ENCODE measurements around the gene THBD.

Gene THBD

DNA sequence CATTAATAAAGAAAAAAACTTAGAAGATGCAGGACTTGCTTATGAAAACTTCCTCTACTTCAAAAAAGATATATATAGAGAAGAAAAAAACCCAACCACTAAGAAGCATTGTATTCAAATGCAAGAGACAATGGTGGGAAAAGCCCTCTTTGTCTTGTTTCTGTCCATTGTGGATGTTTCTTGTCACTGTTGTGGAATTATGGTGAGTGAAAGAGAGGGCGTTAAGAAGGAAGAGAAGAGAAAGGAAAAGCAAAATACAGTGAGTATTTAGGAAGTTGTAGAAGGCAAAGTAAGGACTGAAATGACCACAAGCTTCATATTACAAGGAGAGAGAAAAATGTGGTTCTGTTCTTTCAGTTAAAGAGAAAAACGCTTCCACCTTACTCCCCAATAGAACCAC, 14.1 kb upstream of the THBD start:
- ATAC-seq, result no peak
- TF ChIP-seq TCF4 (CRISPR knock-in tag; IDR thresholded peaks at IDR 0.05; ENCODE audit: borderline replicate concordance) (no peak), ZNF8 (CRISPR knock-in tag; IDR thresholded peaks at IDR 0.05) (no peak), ESRRG (CRISPR knock-in tag; IDR thresholded peaks at IDR 0.05) (no peak), CSDC2 (CRISPR knock-in tag; IDR thresholded peaks at IDR 0.05) (no peak), ZNF70 (CRISPR knock-in tag; IDR thresholded peaks at IDR 0.05) (no peak), PPARA (CRISPR knock-in tag; IDR thresholded peaks at IDR 0.05; ENCODE audit: borderline replicate concordance) (no peak), CREB5 (CRISPR knock-in tag; IDR thresholded peaks at IDR 0.05; ENCODE audit: low read depth) (no peak), ZFP3 (CRISPR knock-in tag; IDR thresholded peaks at IDR 0.05) (no peak), ZNF565 (CRISPR knock-in tag; conservative IDR thresholded peaks at IDR 0.05; ENCODE audit: low read depth) (no peak), GLIS3 (CRISPR knock-in tag; IDR thresholded peaks at IDR 0.05) (no peak), ZC3H10 (CRISPR knock-in tag; IDR thresholded peaks at IDR 0.05) (no peak), OSR1 (CRISPR knock-in tag; IDR thresholded peaks at IDR 0.05) (no peak), TOX (CRISPR knock-in tag; IDR thresholded peaks at IDR 0.05; ENCODE audit: borderline replicate concordance) (no peak), ISL1 (CRISPR knock-in tag; IDR thresholded peaks at IDR 0.05) (no peak), RARB (CRISPR knock-in tag; IDR thresholded peaks at IDR 0.05) (no peak), SNAI2 (CRISPR knock-in tag; IDR thresholded peaks at IDR 0.05) (no peak)
- TF ChIP-seq, protein P1, sequence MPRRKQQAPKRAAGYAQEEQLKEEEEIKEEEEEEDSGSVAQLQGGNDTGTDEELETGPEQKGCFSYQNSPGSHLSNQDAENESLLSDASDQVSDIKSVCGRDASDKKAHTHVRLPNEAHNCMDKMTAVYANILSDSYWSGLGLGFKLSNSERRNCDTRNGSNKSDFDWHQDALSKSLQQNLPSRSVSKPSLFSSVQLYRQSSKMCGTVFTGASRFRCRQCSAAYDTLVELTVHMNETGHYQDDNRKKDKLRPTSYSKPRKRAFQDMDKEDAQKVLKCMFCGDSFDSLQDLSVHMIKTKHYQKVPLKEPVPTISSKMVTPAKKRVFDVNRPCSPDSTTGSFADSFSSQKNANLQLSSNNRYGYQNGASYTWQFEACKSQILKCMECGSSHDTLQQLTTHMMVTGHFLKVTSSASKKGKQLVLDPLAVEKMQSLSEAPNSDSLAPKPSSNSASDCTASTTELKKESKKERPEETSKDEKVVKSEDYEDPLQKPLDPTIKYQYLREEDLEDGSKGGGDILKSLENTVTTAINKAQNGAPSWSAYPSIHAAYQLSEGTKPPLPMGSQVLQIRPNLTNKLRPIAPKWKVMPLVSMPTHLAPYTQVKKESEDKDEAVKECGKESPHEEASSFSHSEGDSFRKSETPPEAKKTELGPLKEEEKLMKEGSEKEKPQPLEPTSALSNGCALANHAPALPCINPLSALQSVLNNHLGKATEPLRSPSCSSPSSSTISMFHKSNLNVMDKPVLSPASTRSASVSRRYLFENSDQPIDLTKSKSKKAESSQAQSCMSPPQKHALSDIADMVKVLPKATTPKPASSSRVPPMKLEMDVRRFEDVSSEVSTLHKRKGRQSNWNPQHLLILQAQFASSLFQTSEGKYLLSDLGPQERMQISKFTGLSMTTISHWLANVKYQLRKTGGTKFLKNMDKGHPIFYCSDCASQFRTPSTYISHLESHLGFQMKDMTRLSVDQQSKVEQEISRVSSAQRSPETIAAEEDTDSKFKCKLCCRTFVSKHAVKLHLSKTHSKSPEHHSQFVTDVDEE (CRISPR knock-in tag; IDR thresholded peaks at IDR 0.05), result no peak
- TF ChIP-seq, protein P2, sequence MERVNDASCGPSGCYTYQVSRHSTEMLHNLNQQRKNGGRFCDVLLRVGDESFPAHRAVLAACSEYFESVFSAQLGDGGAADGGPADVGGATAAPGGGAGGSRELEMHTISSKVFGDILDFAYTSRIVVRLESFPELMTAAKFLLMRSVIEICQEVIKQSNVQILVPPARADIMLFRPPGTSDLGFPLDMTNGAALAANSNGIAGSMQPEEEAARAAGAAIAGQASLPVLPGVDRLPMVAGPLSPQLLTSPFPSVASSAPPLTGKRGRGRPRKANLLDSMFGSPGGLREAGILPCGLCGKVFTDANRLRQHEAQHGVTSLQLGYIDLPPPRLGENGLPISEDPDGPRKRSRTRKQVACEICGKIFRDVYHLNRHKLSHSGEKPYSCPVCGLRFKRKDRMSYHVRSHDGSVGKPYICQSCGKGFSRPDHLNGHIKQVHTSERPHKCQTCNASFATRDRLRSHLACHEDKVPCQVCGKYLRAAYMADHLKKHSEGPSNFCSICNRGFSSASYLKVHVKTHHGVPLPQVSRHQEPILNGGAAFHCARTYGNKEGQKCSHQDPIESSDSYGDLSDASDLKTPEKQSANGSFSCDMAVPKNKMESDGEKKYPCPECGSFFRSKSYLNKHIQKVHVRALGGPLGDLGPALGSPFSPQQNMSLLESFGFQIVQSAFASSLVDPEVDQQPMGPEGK (CRISPR knock-in tag; IDR thresholded peaks at IDR 0.05; ENCODE audit: borderline replicate concordance), result no peak
- TF ChIP-seq, protein P3, sequence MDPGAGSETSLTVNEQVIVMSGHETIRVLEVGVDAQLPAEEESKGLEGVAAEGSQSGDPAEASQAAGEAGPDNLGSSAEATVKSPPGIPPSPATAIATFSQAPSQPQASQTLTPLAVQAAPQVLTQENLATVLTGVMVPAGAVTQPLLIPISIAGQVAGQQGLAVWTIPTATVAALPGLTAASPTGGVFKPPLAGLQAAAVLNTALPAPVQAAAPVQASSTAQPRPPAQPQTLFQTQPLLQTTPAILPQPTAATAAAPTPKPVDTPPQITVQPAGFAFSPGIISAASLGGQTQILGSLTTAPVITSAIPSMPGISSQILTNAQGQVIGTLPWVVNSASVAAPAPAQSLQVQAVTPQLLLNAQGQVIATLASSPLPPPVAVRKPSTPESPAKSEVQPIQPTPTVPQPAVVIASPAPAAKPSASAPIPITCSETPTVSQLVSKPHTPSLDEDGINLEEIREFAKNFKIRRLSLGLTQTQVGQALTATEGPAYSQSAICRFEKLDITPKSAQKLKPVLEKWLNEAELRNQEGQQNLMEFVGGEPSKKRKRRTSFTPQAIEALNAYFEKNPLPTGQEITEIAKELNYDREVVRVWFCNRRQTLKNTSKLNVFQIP (CRISPR knock-in tag; IDR thresholded peaks at IDR 0.05; ENCODE audit: borderline replicate concordance, low read depth), result no peak

DNA sequence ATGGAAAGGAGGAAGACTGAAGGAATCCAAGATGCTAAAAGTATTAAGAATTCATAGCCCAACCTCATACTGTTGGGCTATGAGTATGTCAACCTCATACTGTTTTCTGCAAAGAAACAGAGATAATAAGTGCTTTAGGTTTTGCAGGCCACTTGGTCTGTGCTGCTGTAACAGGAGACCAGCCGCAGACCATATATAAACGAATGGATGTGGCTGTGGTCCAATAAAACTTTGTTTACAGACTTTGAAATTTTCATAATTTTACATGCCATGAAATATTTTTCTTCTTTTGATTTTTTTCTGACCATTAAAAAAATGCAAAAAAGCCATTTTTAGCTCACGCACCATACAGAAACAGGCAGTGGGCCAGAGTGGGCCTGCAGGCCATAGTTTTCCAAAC, 13.7 kb upstream of the THBD start:
- ATAC-seq, result no peak
- no peak for TF ChIP-seq TCF4 (CRISPR knock-in tag; IDR thresholded peaks at IDR 0.05; ENCODE audit: borderline replicate concordance)
- TF ChIP-seq, protein P2 (CRISPR knock-in tag; IDR thresholded peaks at IDR 0.05; ENCODE audit: borderline replicate concordance), result no peak
- no peak for TF ChIP-seq GLIS3 (CRISPR knock-in tag; IDR thresholded peaks at IDR 0.05)
- TF ChIP-seq ISL1 (CRISPR knock-in tag; IDR thresholded peaks at IDR 0.05), result no peak
- TF ChIP-seq ZFP30 (CRISPR knock-in tag; IDR thresholded peaks at IDR 0.05), result no peak

DNA sequence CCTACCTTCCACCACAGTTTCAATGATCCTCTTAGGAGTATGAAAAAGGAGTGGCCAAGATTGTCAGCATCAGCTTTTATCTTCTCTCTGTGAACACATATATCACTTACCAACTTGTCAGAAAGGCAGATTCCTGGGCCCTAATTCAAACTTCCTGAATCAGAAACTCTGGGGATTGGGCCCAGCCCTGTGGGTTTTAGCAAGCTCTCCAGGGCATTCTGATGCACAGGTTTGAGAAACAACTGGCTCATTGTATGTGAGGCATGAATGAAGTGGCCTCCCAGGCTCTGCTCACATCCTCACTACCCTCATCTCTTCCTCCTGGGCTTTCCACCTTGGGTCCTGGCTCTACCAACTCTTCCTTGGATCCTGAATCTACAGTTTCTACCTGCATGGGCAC, 13.2 kb upstream of the THBD start:
- no peak for ATAC-seq
- TF ChIP-seq ZFP30 (CRISPR knock-in tag; IDR thresholded peaks at IDR 0.05), result no peak
- TF ChIP-seq BACH2 (CRISPR knock-in tag; IDR thresholded peaks at IDR 0.05; ENCODE audit: borderline replicate concordance), result no peak
- TF ChIP-seq, protein P3 (CRISPR knock-in tag; IDR thresholded peaks at IDR 0.05; ENCODE audit: borderline replicate concordance, low read depth), result no peak
- no peak for TF ChIP-seq TCF4 (CRISPR knock-in tag; IDR thresholded peaks at IDR 0.05; ENCODE audit: borderline replicate concordance)
- no peak for TF ChIP-seq ZNF8 (CRISPR knock-in tag; IDR thresholded peaks at IDR 0.05)
- no peak for TF ChIP-seq ZFP3 (CRISPR knock-in tag; IDR thresholded peaks at IDR 0.05)
- TF ChIP-seq, protein P2 (CRISPR knock-in tag; IDR thresholded peaks at IDR 0.05; ENCODE audit: borderline replicate concordance), result no peak
- no peak for TF ChIP-seq GLIS3 (CRISPR knock-in tag; IDR thresholded peaks at IDR 0.05)
- no peak for TF ChIP-seq ZNF565 (CRISPR knock-in tag; conservative IDR thresholded peaks at IDR 0.05; ENCODE audit: low read depth)

All from SK-N-SH treated with all-trans-retinoic acid at 6 μM for 48 hours (cell line).